GM12874 (cell line): ENCODE results near the gene SYNDIG1.

Experiments used
- TF ChIP-seq, protein P1 (sequence below): IDR thresholded peaks from 2 replicates; pipeline ENCODE4 v1.5.1; 2011; ENCODE audit warnings: low read depth, mild to moderate bottlenecking, control low read depth, low read length, moderate library complexity; ENCODE audit not compliant: insufficient read depth

SYNDIG1 gene

DNA sequence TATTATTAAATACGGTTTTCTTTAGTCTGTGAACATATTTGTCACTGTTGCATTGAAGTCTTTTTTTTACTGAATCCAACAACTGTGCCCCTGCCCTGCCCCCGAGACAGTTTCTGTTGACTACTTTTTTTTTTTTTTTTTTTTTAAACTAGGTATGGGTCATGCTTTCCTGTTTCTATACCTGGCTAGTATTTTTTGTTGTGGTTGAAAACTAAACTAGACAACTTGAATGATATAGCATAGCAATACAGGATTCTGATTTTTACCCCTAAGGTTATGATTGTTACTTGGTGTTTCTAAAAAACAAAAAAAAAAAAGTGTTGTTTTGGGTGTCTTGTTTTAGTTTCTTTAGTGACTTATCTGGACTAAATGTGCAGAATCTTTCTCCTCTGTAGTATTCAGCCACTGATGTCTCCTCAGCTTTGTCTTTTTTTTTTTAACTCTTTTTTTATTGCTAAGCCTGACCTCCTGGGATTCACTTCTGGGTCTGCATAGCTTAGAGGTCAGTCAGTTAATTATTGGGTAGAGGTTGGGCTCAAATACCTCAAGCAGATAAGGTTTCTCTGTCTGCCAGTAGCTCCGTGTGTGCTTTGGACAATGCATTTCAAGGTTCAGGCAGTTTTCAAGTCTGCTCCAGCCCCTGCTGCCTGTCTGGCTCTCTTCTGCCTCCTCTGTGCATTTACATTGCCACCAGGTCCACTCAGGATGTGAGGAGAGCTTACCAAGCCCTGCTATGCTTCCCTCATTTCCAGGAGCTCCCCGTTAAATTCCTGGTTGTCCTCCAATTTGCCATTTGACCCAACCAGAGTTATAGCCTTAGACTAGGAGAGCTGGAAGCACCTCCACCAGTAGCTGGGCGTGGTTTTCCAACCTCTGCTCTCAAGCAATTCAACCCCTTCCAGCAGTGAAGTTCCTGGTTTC is 91.4 kb downstream of the SYNDIG1 start:
- TF ChIP-seq, protein P1, sequence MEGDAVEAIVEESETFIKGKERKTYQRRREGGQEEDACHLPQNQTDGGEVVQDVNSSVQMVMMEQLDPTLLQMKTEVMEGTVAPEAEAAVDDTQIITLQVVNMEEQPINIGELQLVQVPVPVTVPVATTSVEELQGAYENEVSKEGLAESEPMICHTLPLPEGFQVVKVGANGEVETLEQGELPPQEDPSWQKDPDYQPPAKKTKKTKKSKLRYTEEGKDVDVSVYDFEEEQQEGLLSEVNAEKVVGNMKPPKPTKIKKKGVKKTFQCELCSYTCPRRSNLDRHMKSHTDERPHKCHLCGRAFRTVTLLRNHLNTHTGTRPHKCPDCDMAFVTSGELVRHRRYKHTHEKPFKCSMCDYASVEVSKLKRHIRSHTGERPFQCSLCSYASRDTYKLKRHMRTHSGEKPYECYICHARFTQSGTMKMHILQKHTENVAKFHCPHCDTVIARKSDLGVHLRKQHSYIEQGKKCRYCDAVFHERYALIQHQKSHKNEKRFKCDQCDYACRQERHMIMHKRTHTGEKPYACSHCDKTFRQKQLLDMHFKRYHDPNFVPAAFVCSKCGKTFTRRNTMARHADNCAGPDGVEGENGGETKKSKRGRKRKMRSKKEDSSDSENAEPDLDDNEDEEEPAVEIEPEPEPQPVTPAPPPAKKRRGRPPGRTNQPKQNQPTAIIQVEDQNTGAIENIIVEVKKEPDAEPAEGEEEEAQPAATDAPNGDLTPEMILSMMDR, result no peak

DNA sequence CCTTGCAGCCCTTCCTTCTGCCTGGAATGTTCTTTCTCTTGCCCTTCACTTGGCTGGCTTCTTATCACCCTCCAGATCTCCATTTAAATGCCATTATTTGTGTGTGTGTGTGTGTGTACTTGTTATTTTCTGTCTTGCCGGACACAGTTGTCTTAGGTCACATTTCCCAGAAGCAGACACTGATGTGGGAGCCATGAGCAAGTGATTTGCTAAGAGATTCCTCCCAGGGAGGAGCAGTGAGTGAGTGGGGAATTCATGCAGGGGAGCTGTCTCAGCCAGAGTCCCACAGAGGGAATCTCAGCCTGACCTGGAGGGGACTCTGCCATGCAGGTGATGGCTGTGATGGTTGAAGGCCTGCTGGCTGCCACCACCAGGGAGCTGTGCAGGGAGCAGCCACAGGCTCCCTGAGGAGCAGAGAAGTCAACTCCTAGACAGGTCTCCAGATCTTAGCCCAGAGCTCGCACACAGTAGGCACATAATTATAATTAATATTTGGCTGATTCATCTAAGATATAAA is 96.5 kb downstream of the SYNDIG1 start:
- TF ChIP-seq, protein P1, result no peak

DNA sequence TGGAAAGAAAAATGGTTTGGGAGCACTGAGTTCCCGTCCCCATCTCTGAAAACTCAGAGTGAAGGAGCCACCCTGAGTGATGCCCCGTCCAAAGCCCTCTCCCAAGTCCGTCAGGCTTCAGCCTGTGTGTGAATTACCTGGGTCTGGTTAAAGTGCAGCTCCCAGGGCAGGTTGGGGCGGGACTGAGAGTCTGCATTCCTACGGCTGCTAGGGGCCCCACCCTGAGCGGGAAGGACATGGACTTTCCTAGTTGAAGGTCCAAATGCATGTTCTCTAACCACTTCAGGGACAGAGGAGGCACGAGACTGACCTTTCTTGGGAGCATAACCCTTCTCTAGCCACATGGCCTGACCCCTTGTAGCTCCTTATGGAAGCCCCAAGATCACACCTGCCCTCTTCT is 97.2 kb downstream of the SYNDIG1 start:
- TF ChIP-seq, protein P1, result no peak

DNA sequence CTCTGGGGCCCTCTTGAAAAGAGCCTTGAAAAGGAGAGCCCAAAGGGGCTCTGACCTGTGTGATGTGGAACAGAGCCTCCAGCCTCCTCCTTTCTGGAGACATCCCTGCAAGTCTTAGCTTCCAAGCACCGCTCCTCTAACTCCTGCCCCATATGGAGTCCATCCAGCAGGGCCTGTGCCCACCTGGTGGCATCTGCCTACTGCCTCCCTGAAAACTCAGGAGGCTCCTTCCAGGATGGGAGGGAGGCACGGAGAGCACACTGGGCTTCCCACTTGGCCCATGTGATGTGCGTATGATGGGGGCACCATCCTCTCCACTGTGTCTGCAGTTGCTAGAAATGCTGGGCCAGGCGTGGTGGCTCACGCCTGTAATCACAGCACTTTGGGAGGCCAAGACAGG is 98.1 kb downstream of the SYNDIG1 start:
- TF ChIP-seq, protein P1, result no peak

DNA sequence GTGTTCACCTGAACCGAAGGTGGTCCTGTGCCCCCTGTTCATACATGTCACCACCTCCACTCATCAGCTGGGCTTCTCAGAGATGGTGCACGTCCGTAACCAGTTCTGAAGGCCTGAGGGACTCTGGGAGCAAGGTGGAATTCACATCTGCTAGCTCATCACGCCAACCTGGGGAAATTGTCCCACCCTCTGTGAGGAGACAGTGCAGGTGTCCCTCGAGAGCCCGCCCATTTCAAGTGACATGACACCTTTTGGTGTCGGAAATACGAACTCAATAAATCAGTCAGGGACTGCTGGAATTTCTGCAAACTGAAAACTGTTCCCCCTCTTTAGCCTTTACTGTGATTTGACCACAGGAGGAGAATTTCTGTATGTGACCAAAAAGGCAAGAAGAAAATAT is 99.4 kb downstream of the SYNDIG1 start:
- TF ChIP-seq, protein P1, result no peak

DNA sequence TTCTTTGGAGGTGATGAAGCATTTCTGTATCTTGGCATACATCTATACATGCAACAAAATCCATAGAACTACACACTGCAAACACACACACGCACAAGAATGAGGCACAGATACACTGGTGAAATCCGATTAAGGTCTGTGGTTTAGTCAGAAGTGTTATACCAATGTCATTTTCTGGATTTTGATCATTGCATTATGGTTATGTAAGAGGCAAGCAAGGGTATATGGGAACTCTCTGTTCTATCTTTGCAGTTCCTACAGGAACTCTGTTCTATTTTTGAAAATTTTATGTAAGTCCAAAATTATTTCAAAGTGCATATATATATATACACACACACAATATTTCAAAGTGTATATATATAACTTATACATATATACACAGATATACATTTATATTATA is 101.7 kb downstream of the SYNDIG1 start:
- TF ChIP-seq, protein P1, result no peak

DNA sequence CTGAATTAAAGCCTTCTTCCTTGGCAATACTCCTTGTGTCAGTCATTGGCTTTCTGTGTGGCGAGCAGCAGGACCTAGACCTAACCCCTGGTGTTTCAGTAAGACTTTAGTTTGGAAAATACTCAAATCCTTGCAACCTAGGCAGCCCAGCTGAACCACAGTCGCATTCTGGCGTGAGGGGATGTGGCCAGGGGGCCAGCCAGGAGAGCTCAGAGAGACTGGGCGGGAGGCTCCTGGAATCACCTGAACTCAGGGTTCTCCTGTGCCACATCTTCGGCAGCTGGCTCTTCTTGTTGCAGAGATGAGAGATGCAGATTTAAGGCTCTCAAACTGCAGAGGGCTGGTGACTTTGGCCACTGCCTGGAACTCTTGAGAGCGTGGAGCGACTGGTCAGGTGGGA is 102.7 kb downstream of the SYNDIG1 start:
- TF ChIP-seq, protein P1, result no peak
